Stimulated activated CD4-positive, alpha-beta T cell treated with anti-CD3 and anti-CD28 coated beads, Interleukin-4, amount 100 ng/mL, for 24 hours (primary cell): ENCODE results near the gene SLC30A5.

Experiments
- DNase-seq: peaks from one replicate; pipeline ENCODE4 v3.0.0-alpha.2; 2020

SLC30A5 gene

GRCh38 chr5:69167929-69168328, 74.1 kb downstream of the SLC30A5 start:
- DNase-seq: no peak

- no peak for DNase-seq
These were observed 76.7 kb downstream of the SLC30A5 start for GRCh38 chr5:69170495-69170894.

GRCh38 chr5:69170969-69171368, 77.2 kb downstream of the SLC30A5 start:
- no peak for DNase-seq
